HG02943 (cell line): ENCODE measurements around the gene RAB42.

ENCODE experiments used
- ATAC-seq: cut with Tn5 transposase; IDR thresholded peaks from one replicate; pipeline ENCODE4 v1.9.1; 2021; ENCODE audit warnings: mild to moderate bottlenecking, low read depth, moderate library complexity; ENCODE audit not compliant: unreplicated experiment

Gene RAB42

GRCh38 chr1:28644494-28644893 lies 52.4 kb downstream of the RAB42 start:
- ATAC-seq = no peak
